ENCODE measurements around the gene OSBPL10.

DNA sequence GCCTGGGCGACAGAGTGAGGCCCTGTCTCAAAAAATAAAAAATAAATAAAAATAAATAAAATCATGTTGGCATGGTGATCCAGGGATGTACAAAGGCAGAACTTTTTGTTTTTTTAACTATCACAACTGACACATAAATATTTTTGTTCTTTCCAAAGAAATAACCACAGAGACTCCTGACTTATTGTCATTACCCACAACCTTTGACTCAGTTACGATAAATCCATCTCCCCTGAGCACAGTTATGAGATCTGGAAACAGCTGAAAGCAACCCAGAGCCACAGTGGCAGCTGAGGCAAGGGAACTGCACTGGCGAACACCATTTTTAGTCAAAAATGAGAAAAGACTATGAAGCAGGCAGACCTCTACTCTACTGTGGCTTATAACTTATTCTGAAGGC is 24.0 kb downstream of the OSBPL10 start:
- no peak for TF ChIP-seq POLR2A (IDR thresholded peaks at IDR 0.05)
- TF ChIP-seq, protein P1, sequence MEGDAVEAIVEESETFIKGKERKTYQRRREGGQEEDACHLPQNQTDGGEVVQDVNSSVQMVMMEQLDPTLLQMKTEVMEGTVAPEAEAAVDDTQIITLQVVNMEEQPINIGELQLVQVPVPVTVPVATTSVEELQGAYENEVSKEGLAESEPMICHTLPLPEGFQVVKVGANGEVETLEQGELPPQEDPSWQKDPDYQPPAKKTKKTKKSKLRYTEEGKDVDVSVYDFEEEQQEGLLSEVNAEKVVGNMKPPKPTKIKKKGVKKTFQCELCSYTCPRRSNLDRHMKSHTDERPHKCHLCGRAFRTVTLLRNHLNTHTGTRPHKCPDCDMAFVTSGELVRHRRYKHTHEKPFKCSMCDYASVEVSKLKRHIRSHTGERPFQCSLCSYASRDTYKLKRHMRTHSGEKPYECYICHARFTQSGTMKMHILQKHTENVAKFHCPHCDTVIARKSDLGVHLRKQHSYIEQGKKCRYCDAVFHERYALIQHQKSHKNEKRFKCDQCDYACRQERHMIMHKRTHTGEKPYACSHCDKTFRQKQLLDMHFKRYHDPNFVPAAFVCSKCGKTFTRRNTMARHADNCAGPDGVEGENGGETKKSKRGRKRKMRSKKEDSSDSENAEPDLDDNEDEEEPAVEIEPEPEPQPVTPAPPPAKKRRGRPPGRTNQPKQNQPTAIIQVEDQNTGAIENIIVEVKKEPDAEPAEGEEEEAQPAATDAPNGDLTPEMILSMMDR (IDR thresholded peaks at IDR 0.05) = no peak
